Panc1 (cell line): ENCODE results near the gene ENTPD1. TPM values are rescaled to one million over a fixed set of nuclear protein-coding genes. Genes with fewer than 3 reads are reported as not detected.

Experiments used
- ATAC-seq: fragments of 200-7000 bp; cut with Tn5 transposase; 2 replicates; pipeline ENCODE4 v1.9.1; 2020; ENCODE audit warnings: mild to moderate bottlenecking, moderate library complexity
- BruUV-seq: library from RNA; stranded (reverse); fragments of 400-500 nt; replicated peaks from 2 replicates; lab custom pipeline; 2021; lab: Mats Ljungman, UMichigan
- CTCF ChIA-PET: fragments of 300-600 bp; sonication (Branson Sonifier 250); formaldehyde crosslinking; loops from one replicate; lab custom pipeline; 2022; ENCODE audit warnings: antibody characterized with exemption; lab: Charles Lee
- POLR2A ChIA-PET: fragments of 300-600 bp; sonication (Branson Sonifier 250); formaldehyde crosslinking; loops from one replicate; lab custom pipeline; 2022; ENCODE audit warnings: antibody characterized with exemption; lab: Charles Lee
- DNase-seq: peaks from one replicate; pipeline ENCODE4 v3.0.0-alpha.2; 2010; ENCODE audit warnings: low read depth, low spot score
- H3K27ac ChIP-seq: 2 replicates; pipeline ENCODE4 v1.5.1; 2011; ENCODE audit warnings: mild to moderate bottlenecking, low read length, inconsistent platforms
- H3K27me3 ChIP-seq: fragments of 200-500 bp; sonication (Bioruptor generic); 2 replicates; pipeline ENCODE4 v1.6.0; 2014; ENCODE audit warnings: low read length, inconsistent platforms; ENCODE audit not compliant: control insufficient read depth, insufficient read depth
- H3K36me3 ChIP-seq: fragments of 200-500 bp; sonication (Bioruptor generic); 2 replicates; pipeline ENCODE4 v1.5.1; 2014; ENCODE audit warnings: inconsistent platforms, mild to moderate bottlenecking, low read length, moderate library complexity; ENCODE audit not compliant: control insufficient read depth, insufficient read depth
- H3K4me1 ChIP-seq: 2 replicates; pipeline ENCODE4 v1.5.1; 2011; ENCODE audit warnings: inconsistent platforms, mild to moderate bottlenecking, low read length, moderate library complexity; ENCODE audit not compliant: control insufficient read depth, insufficient read depth
- H3K4me3 ChIP-seq, 2 experiments: 2 replicates each; pipeline ENCODE4 v1.5.1; 2011 to 2012; ENCODE audit warnings: low read depth in 2 of 2, low read length in 2 of 2, mild to moderate bottlenecking in 2 of 2, inconsistent platforms in 1 of 2, moderate library complexity in 1 of 2
- H3K9me3 ChIP-seq: fragments of 200-500 bp; sonication (Bioruptor generic); 2 replicates; pipeline ENCODE4 v1.5.1; 2014; ENCODE audit warnings: low read depth, mild to moderate bottlenecking, inconsistent platforms, low read length, moderate library complexity; ENCODE audit not compliant: control insufficient read depth, insufficient read depth
- POLR2AphosphoS5 ChIP-seq: IDR thresholded peaks from 2 replicates; pipeline ENCODE4 v1.6.1; 2012; ENCODE audit warnings: mild to moderate bottlenecking, low read depth, low read length, moderate library complexity
- REST ChIP-seq, 2 experiments: IDR thresholded peaks; 2 replicates each; pipeline ENCODE4 v1.6.1; 2011 to 2012; ENCODE audit warnings: low read depth in 2 of 2, control low read depth in 1 of 2, low read length in 1 of 2, mild to moderate bottlenecking in 1 of 2, moderate library complexity in 1 of 2; ENCODE audit not compliant: insufficient read depth in 1 of 2
- SIN3A ChIP-seq: IDR thresholded peaks from 2 replicates; pipeline ENCODE4 v1.6.1; 2012; ENCODE audit warnings: low read depth, mild to moderate bottlenecking, low read length, moderate library complexity, borderline replicate concordance; ENCODE audit not compliant: insufficient read depth
- TCF7L2 ChIP-seq: IDR thresholded peaks from 2 replicates; pipeline ENCODE4 v1.6.1; 2011; ENCODE audit warnings: mild to moderate bottlenecking, low read depth, low read length, inconsistent platforms
- in situ Hi-C: cut with HindIII; loops from 2 replicates; pipeline ENCODE4 v1.10.0; 2016; ENCODE audit warnings: low sequenced_read_pairs, low pct_unique_long_range_greater_than_20kb
- intact Hi-C: fragments of 100-400 bp; cut with micrococcal nuclease; formaldehyde crosslinking; loops from one replicate; pipeline ENCODE4 v1.10.0; 2022; ENCODE audit not compliant: unreplicated experiment
- total RNA-seq: library from RNA; stranded (reverse); gene quantifications from one replicate; pipeline ENCODE4 v1.2.1, GENCODE V29; 2021; ENCODE audit not compliant: unreplicated experiment
- TF ChIP-seq, protein P1 (sequence below): fragments of 450-650 bp; IDR thresholded peaks from 2 replicates; pipeline ENCODE4 v1.5.1; 2017; ENCODE audit warnings: mild to moderate bottlenecking

Gene ENTPD1
- total RNA-seq, 1 experiment from 2014 or later: 0.31 TPM

- ATAC-seq (no peak), DNase-seq (no peak)
- no peaks in the 10 kb centered on the region for H3K9me3 ChIP-seq
- no TSS peak for BruUV-seq
- no peak overlapping the region for H3K27ac ChIP-seq
- intact Hi-C loops: no loop called here
- H3K4me1 ChIP-seq: 0 out of 2 replicates have a peak, but pooled peaks cover 4% of the 10 kb centered on the region
- ChIA-PET CTCF (no interaction called here), POLR2A (no interaction called here)
- no peak overlapping the region for H3K4me3 ChIP-seq
- peaks cover 5% of the 10 kb centered on the region for H3K27me3 ChIP-seq
- no peak for TF ChIP-seq TCF7L2
- no peak for TF ChIP-seq SIN3A
- no peak for TF ChIP-seq REST (IDR thresholded peaks at IDR 0.05; ENCODE audit: insufficient read depth in 1 of 2, low read depth in 2 of 2, low read length in 1 of 2)
- TF ChIP-seq POLR2AphosphoS5: no peak
- TF ChIP-seq, protein P1, sequence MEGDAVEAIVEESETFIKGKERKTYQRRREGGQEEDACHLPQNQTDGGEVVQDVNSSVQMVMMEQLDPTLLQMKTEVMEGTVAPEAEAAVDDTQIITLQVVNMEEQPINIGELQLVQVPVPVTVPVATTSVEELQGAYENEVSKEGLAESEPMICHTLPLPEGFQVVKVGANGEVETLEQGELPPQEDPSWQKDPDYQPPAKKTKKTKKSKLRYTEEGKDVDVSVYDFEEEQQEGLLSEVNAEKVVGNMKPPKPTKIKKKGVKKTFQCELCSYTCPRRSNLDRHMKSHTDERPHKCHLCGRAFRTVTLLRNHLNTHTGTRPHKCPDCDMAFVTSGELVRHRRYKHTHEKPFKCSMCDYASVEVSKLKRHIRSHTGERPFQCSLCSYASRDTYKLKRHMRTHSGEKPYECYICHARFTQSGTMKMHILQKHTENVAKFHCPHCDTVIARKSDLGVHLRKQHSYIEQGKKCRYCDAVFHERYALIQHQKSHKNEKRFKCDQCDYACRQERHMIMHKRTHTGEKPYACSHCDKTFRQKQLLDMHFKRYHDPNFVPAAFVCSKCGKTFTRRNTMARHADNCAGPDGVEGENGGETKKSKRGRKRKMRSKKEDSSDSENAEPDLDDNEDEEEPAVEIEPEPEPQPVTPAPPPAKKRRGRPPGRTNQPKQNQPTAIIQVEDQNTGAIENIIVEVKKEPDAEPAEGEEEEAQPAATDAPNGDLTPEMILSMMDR: no peak
- in situ Hi-C loops: no loop called here
- H3K36me3 ChIP-seq: no peaks in the 10 kb centered on the region
These were observed 59.8 kb downstream of the ENTPD1 start for GRCh38 chr10:95815701-95816240.

DNA sequence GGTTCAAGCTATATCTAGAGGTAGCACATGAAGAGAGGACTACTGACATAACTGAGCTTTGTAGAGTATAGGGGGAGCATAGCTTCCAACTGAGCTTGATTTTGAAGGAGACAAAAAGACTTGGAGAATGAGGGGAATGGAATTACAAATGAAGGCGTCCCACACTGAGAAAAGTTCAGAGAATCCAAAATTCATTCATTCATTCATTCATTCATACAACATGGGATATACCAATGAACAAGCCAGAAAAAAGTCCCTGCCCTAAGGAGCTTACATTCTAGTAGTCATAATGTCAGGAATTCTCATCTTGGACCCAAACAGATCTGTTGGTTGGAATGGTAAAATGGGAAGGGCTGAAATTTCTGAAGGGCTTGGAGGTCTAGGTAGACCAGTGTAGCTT is 62.0 kb downstream of the ENTPD1 start:
- in situ Hi-C loops (no loop called here), intact Hi-C loops (no loop called here)
- ChIA-PET POLR2A (no interaction called here), CTCF (no interaction called here)
- Histone ChIP-seq H3K4me3 (no peak overlapping the region), H3K27me3 (peaks cover 4% of the 10 kb centered on the region), H3K27ac (no peak overlapping the region), H3K9me3 (no peaks in the 10 kb centered on the region), H3K4me1 (0 out of 2 replicates have a peak, but pooled peaks cover 4% of the 10 kb centered on the region), H3K36me3 (no peaks in the 10 kb centered on the region)
- BruUV-seq: no TSS peak
- no peak for ATAC-seq
- TF ChIP-seq POLR2AphosphoS5: no peak
- TF ChIP-seq SIN3A: no peak
- TF ChIP-seq REST (IDR thresholded peaks at IDR 0.05; ENCODE audit: insufficient read depth in 1 of 2, low read depth in 2 of 2, low read length in 1 of 2): no peak
- TF ChIP-seq, protein P1: no peak
- TF ChIP-seq TCF7L2: no peak
- DNase-seq: no peak
